ENCODE measurements around the gene HEATR3.
A peak's percentile ranks its signal among the peaks of the same experiment; 100 is the strongest.

The HEATR3 gene, protein sequence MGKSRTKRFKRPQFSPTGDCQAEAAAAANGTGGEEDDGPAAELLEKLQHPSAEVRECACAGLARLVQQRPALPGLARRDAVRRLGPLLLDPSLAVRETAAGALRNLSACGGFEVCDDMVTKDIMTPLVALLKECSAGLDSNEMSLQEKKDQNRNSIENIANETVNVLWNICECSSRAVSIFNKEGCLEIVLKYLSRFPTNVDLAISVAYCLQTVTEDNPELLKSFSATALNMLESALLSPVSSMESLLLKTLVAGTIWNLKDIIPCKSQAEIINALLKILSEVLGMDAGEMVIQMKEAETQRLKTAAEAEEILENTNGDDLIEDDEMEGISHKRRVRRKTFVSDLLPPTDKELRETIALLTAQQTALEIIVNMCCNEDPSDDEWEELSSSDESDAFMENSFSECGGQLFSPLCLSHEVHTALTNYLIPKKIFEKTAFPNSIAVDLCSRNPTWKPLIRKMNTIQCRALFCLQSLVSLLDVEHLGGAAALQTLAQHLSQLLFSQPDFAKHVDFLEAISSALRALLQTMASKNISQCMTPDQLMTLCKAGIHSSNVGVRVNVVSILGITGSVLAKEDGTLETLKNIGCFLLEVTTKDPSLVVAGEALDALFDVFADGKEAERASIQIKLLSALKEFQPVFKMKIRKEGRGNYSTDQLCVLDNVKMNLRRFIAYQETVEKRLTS

DNA sequence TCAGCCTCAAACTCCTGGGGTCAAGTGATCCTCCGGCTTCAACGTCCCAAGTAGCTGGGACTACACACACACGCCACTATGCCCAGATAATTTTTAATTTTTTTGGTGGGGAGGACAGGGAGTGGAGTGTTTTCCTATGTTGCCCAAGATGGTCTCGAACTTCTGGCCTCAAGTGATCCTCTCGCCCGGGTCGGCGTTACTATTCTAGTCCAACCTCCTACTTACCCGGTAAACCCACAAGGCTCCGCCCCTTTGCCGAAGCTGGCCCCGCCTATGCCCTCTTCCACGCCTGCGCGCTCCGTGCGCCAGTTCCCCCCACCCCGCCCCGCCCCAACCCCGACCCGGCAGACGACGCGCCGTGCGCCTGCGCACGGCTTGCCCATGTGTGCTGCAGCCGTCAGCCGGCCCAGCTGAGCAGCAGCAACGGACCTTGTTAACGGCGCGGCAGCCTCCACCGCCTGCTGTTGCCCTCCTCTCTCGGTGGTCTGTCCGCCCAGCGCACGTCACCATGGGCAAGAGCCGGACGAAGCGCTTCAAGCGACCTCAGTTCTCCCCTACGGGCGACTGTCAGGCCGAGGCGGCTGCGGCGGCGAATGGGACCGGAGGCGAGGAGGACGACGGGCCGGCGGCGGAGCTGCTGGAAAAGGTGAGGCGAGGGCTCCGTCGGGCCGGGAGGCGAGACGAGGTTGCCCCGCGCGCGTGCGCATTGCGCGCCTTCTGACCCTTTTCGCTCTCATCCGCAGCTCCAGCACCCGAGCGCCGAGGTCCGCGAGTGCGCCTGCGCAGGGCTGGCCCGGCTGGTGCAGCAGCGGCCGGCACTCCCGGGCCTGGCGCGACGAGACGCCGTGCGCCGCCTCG, at the start of gene HEATR3:
Gene HEATR3 (plus strand): TSS at position 347 of the 858 bp plus-strand sequence. CDS start 162 bp downstream, at position 509.
- DNase-seq (ENCODE audit: extremely low read depth in 1 of 2, low read depth in 1 of 2): peak; percentile 85 to 88

DNA sequence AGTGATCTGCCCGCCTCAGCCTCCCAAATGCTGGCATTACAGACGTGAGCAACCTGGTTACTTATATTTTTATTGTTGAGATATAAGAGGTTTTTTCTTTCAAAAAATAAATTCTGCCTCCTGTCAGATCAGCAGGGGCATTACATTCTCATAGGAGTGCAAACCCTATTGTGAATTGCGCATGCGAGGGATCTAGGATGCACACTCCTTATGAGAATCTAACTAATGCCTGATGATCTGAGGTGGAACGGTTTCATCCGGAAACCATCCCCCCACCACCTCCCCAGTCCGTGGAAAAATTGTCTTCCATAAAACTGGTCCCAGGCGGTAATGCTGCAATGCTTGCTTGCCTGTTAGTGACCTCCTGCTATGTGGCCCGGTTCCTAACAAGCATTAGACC, 48.2 kb upstream of the HEATR3 start:
- no peak for DNase-seq (ENCODE audit: extremely low read depth in 1 of 2, low read depth in 1 of 2)

DNA sequence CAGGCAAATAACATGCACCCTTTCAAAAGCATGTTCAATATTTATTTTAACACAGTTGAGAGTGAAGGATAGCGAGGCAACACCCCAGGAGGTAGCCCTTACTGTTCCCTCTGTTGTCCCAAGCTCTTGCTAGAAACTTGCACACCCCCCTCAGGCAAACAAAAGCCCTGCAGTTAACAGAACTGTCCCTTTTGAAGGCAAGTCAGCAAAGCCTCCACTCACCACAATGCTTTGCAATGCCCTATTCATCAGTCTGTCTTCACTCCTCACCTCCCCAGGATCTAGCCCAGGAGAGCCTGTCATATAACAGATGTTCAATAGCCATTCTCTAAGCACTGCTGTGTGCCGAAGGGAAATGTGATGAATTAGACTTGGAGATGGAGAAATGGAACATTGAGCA, 44.2 kb upstream of the HEATR3 start:
- no peak for DNase-seq (ENCODE audit: extremely low read depth in 1 of 2, low read depth in 1 of 2)

DNA sequence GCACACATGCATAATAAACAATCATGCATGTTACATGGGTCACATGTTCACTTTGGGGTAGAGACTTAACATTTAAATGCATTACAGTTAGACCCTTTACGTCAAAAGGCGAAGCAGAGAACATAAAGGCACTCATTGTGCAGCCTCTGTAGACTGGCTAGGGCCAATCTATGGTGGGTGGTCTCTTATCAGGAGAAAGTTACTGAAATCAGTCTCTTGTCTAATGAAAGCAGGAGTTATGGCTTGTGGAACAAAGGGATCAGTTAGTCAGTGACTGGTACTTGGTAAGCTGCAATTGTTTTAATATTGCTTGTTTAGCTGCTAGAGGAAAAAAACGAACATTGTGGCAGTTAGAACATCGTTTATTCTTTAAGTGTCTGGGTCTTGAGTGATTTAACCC, 42.1 kb upstream of the HEATR3 start:
- DNase-seq (ENCODE audit: extremely low read depth in 1 of 2, low read depth in 1 of 2): no peak

DNA sequence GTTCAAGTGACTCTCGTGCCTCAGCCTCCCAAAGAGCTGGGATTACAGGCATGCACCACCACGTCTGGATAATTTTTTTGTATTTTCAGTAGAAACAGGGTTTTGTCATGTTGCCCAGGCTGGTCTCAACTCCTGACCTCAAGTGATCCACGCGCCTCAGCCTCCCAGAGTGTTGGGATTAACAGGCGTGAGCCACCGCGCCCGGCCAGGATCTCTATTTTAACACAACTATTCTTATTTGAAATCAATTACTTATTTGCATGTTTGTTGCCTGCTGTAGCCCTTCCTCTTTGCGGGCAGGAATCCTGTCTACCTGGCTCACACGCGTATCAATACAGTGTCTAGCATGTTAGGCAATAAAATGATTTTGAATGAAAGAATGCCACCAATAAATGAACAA, 41.6 kb upstream of the HEATR3 start:
- no peak for DNase-seq (ENCODE audit: extremely low read depth in 1 of 2, low read depth in 1 of 2)

DNA sequence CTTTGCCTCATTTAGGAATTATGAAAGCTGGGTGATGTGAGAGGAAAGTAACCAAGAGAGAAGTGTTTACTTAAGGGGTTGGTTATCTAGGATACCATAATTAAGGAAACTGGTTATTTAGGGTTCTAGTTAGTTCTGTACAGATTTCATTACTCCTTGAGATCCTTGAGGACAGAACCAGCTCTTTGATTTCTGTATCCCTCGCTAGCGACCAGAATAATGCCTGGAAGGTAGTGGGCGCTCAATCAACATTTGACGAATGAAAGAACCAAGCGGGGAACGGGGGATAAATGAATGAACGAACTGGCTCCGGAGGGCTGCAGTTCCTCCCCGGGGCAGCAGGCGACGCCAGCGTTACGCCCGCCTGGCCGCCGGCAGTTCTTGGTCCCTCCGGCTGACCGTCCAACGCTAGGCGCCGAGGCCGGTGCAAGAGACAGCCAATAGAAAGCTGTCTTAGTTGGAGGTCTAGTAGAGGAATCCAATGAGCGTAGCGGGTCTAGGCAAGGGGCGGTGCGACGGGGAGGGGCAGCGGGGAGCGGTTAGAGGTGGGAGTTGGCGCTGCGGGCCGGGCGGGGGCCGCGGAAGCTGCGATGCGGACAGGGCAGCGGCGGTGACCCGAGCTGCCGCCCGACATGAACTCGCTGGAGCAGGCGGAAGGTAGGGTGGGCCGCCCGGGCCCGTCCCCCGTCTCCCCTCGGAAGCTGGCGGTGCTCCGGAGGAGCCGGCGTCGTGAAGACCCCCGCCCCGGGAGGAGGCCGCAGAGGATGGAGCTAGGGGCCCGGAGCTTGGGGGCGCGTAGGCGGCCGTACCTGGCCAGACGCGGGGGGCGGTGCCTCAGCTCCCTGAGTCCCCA, 40.9 kb upstream of the HEATR3 start, which contains the start of gene CNEP1R1:
Gene CNEP1R1 (plus strand): TSS at position 542 of the 853 bp plus-strand sequence. CDS start 91 bp downstream, at position 633.
- peak; percentile 84 to 90 for DNase-seq (ENCODE audit: extremely low read depth in 1 of 2, low read depth in 1 of 2)

DNA sequence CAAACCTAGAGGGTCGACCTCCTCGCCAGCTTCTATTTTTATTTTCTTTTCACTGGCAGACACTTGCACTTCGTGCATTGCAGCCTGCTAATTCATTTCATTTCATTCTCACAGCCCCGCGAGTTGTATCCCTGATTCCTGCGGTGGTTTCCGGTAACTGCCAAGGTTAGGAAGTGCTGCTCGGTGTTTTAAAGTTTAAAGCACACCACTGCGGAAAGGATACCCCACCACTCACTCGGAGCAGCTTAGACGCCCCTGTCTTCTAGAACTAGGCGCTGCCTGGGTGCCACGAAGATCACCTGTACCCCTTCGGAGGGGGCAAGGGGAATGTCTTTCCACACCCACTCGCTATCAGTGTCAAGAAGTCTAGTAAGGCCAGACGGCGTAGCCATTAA, 40.2 kb upstream of the HEATR3 start:
- no peak for DNase-seq (ENCODE audit: extremely low read depth in 1 of 2, low read depth in 1 of 2)

DNA sequence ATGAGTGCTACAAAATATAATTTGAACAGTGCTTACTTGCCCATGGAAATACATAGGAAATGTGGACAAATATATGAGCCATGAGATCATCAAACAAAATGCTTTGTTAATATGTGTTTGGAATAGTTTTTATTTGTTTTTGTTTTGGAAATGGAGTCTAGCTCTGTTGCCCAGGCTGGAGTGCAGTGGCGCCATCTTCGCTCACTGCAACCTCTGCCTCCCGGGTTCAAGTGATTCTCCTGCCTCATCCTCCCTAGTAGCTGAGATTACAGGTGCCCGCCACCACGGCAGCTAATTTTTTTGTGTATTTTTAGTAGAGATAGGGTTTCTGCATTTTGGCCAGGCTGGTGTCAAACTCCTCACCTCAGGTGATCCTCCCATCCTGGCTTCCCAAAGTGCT, 37.9 kb upstream of the HEATR3 start:
- DNase-seq (ENCODE audit: extremely low read depth in 1 of 2, low read depth in 1 of 2): no peak

DNA sequence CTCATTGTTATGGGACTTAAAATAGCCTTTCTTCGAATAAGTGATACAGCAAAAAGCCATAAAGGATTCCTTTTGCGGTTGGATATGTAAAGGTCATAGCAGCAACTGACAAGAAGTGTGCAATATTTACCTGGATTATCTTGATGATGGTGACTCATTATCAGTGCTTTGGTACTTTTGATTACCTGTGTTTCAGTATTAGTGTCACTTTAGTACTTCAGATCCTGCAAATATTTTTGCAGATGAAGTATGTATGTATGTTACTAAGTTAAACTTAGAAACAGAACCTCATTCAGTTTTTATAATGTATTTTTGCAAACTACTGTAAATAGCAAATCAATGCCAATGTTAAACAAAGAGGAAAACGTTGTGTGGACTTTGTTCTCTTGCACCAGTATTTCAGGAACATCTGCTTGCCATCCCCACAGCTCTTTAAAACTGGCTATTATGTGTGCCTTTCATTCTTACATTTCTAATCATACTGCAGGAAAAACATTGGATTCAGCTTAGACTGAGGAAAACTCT, 30.2 kb upstream of the HEATR3 start:
- no peak for DNase-seq (ENCODE audit: extremely low read depth in 1 of 2, low read depth in 1 of 2)

DNA sequence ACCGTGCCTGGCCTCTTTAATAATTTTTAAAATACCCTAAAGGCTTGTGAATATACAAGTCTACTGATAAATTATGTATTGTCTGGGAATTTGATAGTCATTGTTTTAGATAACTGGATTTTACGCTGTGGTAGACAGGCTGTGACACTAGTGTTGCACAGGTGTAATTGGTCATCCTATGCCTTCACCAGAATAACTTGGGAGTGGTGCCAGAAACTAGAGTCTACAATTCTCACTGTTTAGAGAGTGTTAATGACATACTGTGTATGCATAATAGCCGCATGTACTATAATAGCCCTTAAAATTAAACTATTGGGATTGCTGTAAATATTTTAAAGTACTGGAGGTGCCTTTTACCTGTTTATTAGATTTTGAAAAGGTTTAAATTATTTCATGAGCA, 29.3 kb upstream of the HEATR3 start:
- no peak for DNase-seq (ENCODE audit: extremely low read depth in 1 of 2, low read depth in 1 of 2)

DNA sequence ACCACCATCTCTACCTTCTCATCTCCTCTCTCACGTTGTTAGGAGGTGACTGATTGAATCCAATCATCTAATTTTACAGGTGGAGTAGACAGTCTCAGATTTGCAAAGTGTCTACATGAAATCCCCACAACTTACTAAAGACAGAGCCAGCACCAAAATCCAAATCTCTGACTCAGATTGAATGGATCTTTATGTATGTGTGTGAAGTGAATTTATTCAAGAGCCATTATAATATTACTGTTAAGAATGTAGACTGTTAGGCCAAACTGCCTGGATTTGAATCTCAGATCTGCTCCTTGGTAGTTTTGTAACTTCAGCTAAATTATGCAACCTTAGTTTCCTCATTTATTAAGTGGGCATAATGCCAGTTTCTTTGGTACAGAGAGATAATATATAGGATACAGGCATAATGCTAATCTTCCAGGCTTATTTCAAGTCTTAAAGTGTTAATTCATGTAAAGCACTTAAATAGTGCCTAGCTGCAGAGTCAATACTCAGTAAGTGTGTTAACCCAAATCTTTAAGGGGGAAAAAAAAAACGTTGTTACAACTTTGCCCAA, 28.0 kb upstream of the HEATR3 start:
- DNase-seq (ENCODE audit: extremely low read depth in 1 of 2, low read depth in 1 of 2): no peak

DNA sequence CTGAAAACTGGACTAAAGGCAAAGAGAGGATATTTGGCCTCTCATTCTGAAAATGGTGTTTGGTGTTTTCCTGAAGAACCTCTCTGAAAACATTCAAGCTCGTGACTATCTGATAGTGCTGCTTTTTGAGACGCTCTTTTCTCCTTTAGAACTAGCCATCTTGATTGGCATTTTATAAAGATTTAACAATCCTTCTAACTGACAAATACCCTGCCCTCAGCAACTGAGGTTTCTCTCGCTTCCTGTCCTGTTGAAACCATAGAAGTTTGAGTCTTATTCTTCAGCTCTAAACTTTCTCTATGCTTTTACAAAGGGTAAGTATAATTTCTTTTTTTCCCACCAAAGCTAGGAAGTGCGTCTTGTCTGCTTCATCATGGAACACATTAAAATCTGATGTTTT, 27.5 kb upstream of the HEATR3 start:
- no peak for DNase-seq (ENCODE audit: extremely low read depth in 1 of 2, low read depth in 1 of 2)

DNA sequence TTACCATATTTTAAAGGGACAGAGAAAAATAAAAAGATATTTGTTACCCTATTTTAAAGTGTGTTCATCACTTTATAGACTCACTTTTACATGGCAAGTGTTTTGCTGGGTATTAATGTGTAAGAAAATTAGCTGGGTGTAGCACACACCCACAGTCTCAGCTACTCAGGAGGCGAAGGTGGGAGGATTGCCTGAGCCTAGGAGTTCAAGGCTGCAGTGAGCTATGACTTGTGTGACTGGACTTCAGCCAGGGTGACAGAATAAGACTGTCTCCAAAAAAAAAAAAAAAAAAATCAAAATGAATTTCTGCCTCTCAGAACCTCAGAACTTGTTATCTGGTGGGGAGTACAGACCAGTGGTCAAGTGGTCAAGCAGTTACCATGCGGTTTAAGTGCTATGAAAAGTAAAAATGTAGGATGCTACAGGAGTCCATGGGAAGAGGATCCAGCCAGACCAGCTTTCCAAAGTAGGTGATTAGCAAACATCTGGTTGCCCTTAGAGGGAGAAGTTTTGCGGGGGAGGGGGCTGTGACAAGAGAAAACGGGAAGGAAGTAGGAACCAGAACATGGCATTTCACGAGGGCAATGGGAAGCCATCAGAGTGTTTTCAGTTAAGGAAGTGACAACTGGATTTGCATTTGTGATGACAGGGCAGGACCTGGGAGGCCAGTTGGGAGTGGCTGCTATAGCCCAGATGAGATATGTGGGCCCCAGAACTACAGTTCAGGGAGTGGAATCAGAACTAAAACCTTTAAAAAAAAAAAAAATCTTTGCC, 26.8 kb upstream of the HEATR3 start:
- DNase-seq (ENCODE audit: extremely low read depth in 1 of 2, low read depth in 1 of 2): no peak

DNA sequence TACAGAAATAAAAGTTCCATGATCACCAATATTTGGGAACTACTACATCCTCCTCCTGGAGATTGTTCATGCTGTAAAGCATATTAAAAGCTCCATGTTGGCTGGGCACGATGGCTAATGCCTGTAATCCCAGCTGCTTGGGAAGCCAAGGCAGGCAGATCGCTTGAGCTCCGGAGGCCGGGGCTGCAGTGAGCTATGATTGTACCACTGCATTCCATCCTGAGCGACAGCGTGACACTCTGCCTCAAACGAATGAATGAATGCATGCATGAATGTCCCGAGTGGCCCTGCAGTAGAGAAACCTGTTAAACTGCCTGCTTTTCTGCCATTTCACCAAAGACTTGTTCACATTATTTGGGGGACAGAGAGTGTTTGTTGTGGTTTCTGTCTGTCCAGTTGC, 25.8 kb upstream of the HEATR3 start:
- no peak for DNase-seq (ENCODE audit: extremely low read depth in 1 of 2, low read depth in 1 of 2)

DNA sequence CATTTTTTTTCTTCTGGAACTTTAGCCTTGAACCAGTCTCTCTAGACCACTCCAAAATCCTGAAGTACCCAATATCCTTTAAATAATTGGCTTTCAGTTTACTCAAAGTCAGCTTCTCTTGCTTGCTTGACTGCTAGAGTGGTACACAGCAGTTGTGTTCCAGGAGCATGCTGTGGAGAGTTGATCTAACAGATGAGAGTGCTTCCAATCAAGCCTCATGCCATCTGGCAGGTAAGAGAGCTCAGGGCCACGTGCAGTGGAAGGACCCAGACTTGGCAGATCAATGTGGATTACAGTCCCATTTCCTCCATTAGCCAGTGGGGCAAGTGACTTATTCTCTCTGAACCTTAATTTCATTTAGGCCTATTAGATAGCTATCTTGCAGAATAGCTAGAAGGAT, 25.1 kb upstream of the HEATR3 start:
- DNase-seq (ENCODE audit: extremely low read depth in 1 of 2, low read depth in 1 of 2): no peak

DNA sequence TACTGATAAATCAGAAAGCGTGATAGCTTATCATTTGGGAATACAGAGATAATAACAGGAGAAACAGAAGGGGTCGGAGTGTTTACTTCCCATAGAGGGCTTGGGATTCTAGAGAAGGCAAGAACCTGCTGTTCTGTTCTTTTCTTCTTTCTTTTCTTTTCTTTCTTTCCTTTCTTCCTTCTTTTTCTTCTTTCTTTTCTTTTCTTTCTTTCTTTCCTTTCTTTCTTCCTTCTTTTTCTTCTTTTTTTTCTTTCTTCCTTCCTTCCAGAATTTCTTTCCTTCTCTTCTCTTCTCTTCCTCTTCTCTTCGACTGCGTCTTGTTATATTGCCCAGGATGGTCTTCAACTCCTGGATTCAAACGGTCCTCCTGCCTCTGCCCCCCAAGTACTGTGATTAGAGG, 22.4 kb upstream of the HEATR3 start:
- no peak for DNase-seq (ENCODE audit: extremely low read depth in 1 of 2, low read depth in 1 of 2)

DNA sequence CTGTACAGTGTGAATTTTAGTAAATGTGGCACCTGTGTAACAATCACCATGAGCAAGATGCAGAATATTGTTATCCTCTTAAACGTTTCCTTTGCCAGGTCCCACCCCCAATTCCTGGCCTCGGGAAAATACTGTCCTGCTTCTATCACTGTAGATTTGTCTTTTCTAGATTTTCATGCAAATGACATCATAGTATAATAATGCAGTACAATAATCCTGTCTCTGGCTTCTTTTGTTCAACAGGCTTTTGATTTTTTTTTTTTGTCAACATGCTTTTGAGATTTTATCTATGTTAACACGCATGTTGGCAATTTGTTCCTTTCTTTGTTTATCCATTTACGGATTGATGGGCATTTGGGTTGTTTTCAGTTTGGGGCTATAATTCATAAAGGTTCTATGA, 20.4 kb upstream of the HEATR3 start:
- DNase-seq (ENCODE audit: extremely low read depth in 1 of 2, low read depth in 1 of 2): no peak

DNA sequence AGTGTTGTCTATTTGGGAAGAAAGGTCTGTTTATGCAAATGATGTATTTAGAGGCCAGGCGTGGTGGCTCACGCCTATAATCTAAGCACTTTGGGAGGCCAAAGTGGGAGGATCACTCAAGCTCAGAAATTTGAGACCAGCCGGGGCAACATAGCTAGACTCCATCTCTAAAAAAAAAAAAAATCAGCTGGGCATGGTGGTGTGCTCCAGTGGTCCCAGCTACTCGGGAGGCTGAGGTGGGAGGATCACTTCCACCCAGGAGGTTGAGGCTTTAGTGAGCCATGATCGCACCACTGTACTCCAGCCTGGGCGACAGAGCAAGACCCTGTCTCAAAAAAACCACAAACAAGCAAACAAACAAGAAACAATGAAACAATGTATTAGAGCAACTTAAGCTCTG, 18.9 kb upstream of the HEATR3 start:
- no peak for DNase-seq (ENCODE audit: extremely low read depth in 1 of 2, low read depth in 1 of 2)

DNA sequence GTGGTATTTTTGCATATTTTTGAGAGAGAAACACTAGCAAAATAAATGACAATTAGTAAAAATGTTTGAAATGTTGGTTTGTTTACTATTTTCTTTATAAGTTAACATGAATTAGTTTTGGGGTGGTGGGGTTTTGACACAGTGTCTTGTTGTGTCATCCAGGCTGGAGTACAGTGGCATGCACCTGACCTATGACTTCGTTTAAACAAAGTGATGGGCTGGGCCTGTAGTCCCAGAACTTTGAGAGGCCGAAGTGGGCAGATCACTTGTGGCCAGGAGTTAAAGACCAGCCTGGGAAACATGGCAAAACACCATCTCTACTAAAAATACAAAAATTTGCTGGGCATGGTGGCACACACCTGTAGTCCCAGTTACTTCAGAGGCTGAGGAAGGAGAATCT, 17.9 kb upstream of the HEATR3 start:
- DNase-seq (ENCODE audit: extremely low read depth in 1 of 2, low read depth in 1 of 2): no peak

All from stimulated activated CD8-positive, alpha-beta memory T cell treated with anti-CD3 and anti-CD28 coated beads, Interleukin-7, amount 100 ng/mL, for 48 hours (primary cell).